MM.1S (cell line): ENCODE results near the gene TIMM50.
A peak's percentile ranks its signal among the peaks of the same experiment; 100 is the strongest.

ENCODE experiments used
- DNase-seq: peaks from one replicate; pipeline ENCODE4 v3.0.0-alpha.2; 2015
- H2AFZ ChIP-seq: fragments of 300-600 bp; sonication (generic); 2 replicates; pipeline ENCODE4 v1.6.0; 2016; ENCODE audit warnings: antibody characterized with exemption, low read length
- H3F3A ChIP-seq: fragments of 300-600 bp; sonication (generic); 2 replicates; pipeline ENCODE4 v1.6.1; 2016; ENCODE audit warnings: mild to moderate bottlenecking, antibody characterized with exemption, low read length, moderate library complexity, mixed read lengths; ENCODE audit not compliant: insufficient read depth
- H3K27ac ChIP-seq: fragments of 300-600 bp; sonication (generic); 2 replicates; pipeline ENCODE4 v1.5.1; 2016; ENCODE audit warnings: mild to moderate bottlenecking, low read length
- H3K27me3 ChIP-seq: fragments of 300-600 bp; sonication (generic); replicated peaks from 2 replicates; pipeline ENCODE4 v1.6.0; 2016; ENCODE audit warnings: low read length; ENCODE audit not compliant: insufficient read depth
- H3K36me3 ChIP-seq: fragments of 300-600 bp; sonication (generic); replicated peaks from 2 replicates; pipeline ENCODE4 v1.6.1; 2016; ENCODE audit warnings: mild to moderate bottlenecking, low read length, mixed read lengths; ENCODE audit not compliant: insufficient read depth
- H3K4me1 ChIP-seq: fragments of 300-600 bp; sonication (generic); 2 replicates; pipeline ENCODE4 v1.6.1; 2016; ENCODE audit warnings: low read length, mixed read lengths
- H3K4me2 ChIP-seq: fragments of 300-600 bp; sonication (generic); 2 replicates; pipeline ENCODE4 v1.6.0; 2016; ENCODE audit warnings: low read depth, low read length
- H3K4me3 ChIP-seq: fragments of 300-600 bp; sonication (generic); 2 replicates; pipeline ENCODE4 v1.5.1; 2016; ENCODE audit warnings: low read length, mixed read lengths
- H3K79me2 ChIP-seq: fragments of 300-600 bp; sonication (generic); 2 replicates; pipeline ENCODE4 v1.6.1; 2016; ENCODE audit warnings: mixed run types, low read length, mixed read lengths
- H3K9ac ChIP-seq: fragments of 300-600 bp; sonication (generic); 2 replicates; pipeline ENCODE4 v1.6.1; 2016; ENCODE audit warnings: low read length, mixed read lengths
- H3K9me2 ChIP-seq: fragments of 300-600 bp; sonication (generic); replicated peaks from 2 replicates; pipeline ENCODE4 v1.6.1; 2016; ENCODE audit warnings: mild to moderate bottlenecking, low read length, mixed read lengths; ENCODE audit not compliant: insufficient read depth
- H3K9me3 ChIP-seq: fragments of 300-600 bp; sonication (generic); replicated peaks from 2 replicates; pipeline ENCODE4 v1.6.1; 2016; ENCODE audit warnings: mild to moderate bottlenecking, low read length, mixed read lengths; ENCODE audit not compliant: insufficient read depth
- H4K20me1 ChIP-seq: fragments of 300-600 bp; sonication (generic); 2 replicates; pipeline ENCODE4 v1.6.1; 2016; ENCODE audit warnings: mild to moderate bottlenecking, low read length, moderate library complexity, mixed read lengths; ENCODE audit not compliant: insufficient read depth
- CTCF ChIP-seq: fragments of 300-600 bp; sonication (generic); IDR thresholded peaks from 2 replicates; pipeline ENCODE4 v1.5.1; 2016; ENCODE audit warnings: antibody characterized with exemption, low read length, mixed read lengths
- EZH2 ChIP-seq: fragments of 300-600 bp; sonication (generic); optimal IDR thresholded peaks from 2 replicates; pipeline ENCODE3; 2017; ENCODE audit warnings: low read depth, mild to moderate bottlenecking, antibody characterized with exemption, low read length, mixed read lengths
- EZH2phosphoT487 ChIP-seq: fragments of 300-600 bp; sonication (generic); IDR thresholded peaks from 2 replicates; pipeline ENCODE4 v1.6.1; 2018; ENCODE audit warnings: antibody characterized with exemption, low read length

The TIMM50 gene

GRCh38 chr19:39497996-39498797 lies 17.6 kb downstream of the TIMM50 start:
- H3K9ac ChIP-seq = no peak overlapping the region
- peaks cover 13% of the 10 kb centered on the region; the same call in 1 of the 2 replicates for H3K4me1 ChIP-seq
- H3K27me3 ChIP-seq = peaks cover 67% of the 10 kb centered on the region
- H3K4me2 ChIP-seq = peak overlapping the region; percentile 86
- no peak overlapping the region for H3K27ac ChIP-seq
- H3K79me2 ChIP-seq = no peaks in the 10 kb centered on the region
- peak overlapping the region; percentile 33 for H2AFZ ChIP-seq
- H3F3A ChIP-seq = no peaks in the 10 kb centered on the region
- H3K36me3 ChIP-seq = no peaks in the 10 kb centered on the region
- peak overlapping the region; percentile 44 for H3K4me3 ChIP-seq
- no peaks in the 10 kb centered on the region for H3K9me2 ChIP-seq
- TF ChIP-seq EZH2 (no peak), CTCF (peak; percentile 35; the same call in 1 of the 2 replicates)
- H3K9me3 ChIP-seq = no peaks in the 10 kb centered on the region
- peak; percentile 27 for DNase-seq
- no peaks in the 10 kb centered on the region for H4K20me1 ChIP-seq

- DNase-seq = no peak
- H3K79me2 ChIP-seq = no peaks in the 10 kb centered on the region
- peak within 1 kb of the TSS; percentile 33 for H2AFZ ChIP-seq
- TF ChIP-seq CTCF (no peak), EZH2phosphoT487 (no peak), EZH2 (no peak)
- peak within 1 kb of the TSS; percentile 86 for H3K4me2 ChIP-seq
- H3K9ac ChIP-seq = no peak within 1 kb of the TSS
- no peaks in the 10 kb centered on the region for H3K9me3 ChIP-seq
- H3K4me3 ChIP-seq = peak within 1 kb of the TSS; percentile 44
- H3K27me3 ChIP-seq = peaks cover 76% of the 10 kb centered on the region
- no peak within 1 kb of the TSS for H3K27ac ChIP-seq
- H3K4me1 ChIP-seq = peaks cover 14% of the 10 kb centered on the region; the same call in 1 of the 2 replicates
- no peaks in the 10 kb centered on the region for H4K20me1 ChIP-seq
- H3K36me3 ChIP-seq = no peaks in the 10 kb centered on the region
- no peaks in the 10 kb centered on the region for H3K9me2 ChIP-seq
- no peaks in the 10 kb centered on the region for H3F3A ChIP-seq
These were observed 18.4 kb downstream of the TIMM50 start, which contains the start of gene DLL3 for GRCh38 chr19:39498798-39499642. Gene DLL3, plus strand, starts transcription at chr19:39498947. Its CDS starts 28 bp downstream, at chr19:39498975.

GRCh38 chr19:39499932-39500331 lies 19.3 kb downstream of the TIMM50 start:
- Histone ChIP-seq H3K27me3 (peaks cover 83% of the 10 kb centered on the region), H3K27ac (no peak overlapping the region), H3K4me3 (no peak overlapping the region), H3K9ac (no peak overlapping the region), H3K9me3 (no peaks in the 10 kb centered on the region), H4K20me1 (no peaks in the 10 kb centered on the region), H3K4me2 (no peak overlapping the region), H3K79me2 (no peaks in the 10 kb centered on the region), H3K36me3 (no peaks in the 10 kb centered on the region), H2AFZ (no peak overlapping the region), H3F3A (no peaks in the 10 kb centered on the region), H3K9me2 (no peaks in the 10 kb centered on the region), H3K4me1 (peaks cover 14% of the 10 kb centered on the region; the same call in 1 of the 2 replicates)
- DNase-seq = no peak
- no peak for TF ChIP-seq CTCF
- TF ChIP-seq EZH2phosphoT487 = no peak
- no peak for TF ChIP-seq EZH2
